Endodermal cell (in vitro differentiated cells): Measurements from ENCODE around the gene VEGFA. TPM values are rescaled to one million over a fixed set of nuclear protein-coding genes. Genes with fewer than 3 reads are reported as not detected.
A peak's percentile ranks its signal among the peaks of the same experiment; 100 is the strongest.

Experiments used
- DNase-seq: peaks from one replicate; pipeline ENCODE4 v3.0.0-alpha.2; 2017
- H3K27ac ChIP-seq: 2 replicates; pipeline ENCODE4 v1.5.1; 2013; ENCODE audit warnings: mild to moderate bottlenecking, low read depth, low read length, moderate library complexity
- H3K27me3 ChIP-seq: 2 replicates; pipeline ENCODE4 v1.6.1; 2013; ENCODE audit warnings: mild to moderate bottlenecking, low read length, moderate library complexity; ENCODE audit not compliant: insufficient read depth, control insufficient read depth, poor library complexity, severe bottlenecking
- H3K36me3 ChIP-seq: 2 replicates; pipeline ENCODE4 v1.7.0; 2013; ENCODE audit warnings: mild to moderate bottlenecking, low read length, moderate library complexity; ENCODE audit not compliant: control insufficient read depth, insufficient read depth
- H3K4me1 ChIP-seq: one replicate; pipeline ENCODE4 v1.7.0; 2013; ENCODE audit warnings: low read length; ENCODE audit not compliant: control insufficient read depth, insufficient read depth
- H3K4me3 ChIP-seq: 2 replicates; pipeline ENCODE4 v1.5.1; 2013; ENCODE audit warnings: mild to moderate bottlenecking, low read length, moderate library complexity
- H3K9ac ChIP-seq: 2 replicates; pipeline ENCODE4 v1.6.1; 2013; ENCODE audit warnings: mild to moderate bottlenecking, low read length, moderate library complexity; ENCODE audit not compliant: poor library complexity, severe bottlenecking; ENCODE audit errors: extremely low read depth
- H3K9me3 ChIP-seq: 2 replicates; pipeline ENCODE4 v1.6.1; 2013; ENCODE audit warnings: mild to moderate bottlenecking, low read length, moderate library complexity; ENCODE audit not compliant: control insufficient read depth
- H3K27ac Mint-ChIP-seq: 2 replicates; pipeline ENCODE4 v1.8.0; 2020; ENCODE audit warnings: mixed read lengths
- H3K27me3 Mint-ChIP-seq: 2 replicates; pipeline ENCODE4 v1.8.0; 2021; ENCODE audit warnings: mild to moderate bottlenecking, mixed read lengths; ENCODE audit not compliant: insufficient read depth
- H3K36me3 Mint-ChIP-seq: 2 replicates; pipeline ENCODE4 v1.8.0; 2020; ENCODE audit warnings: low read depth, mixed read lengths
- H3K4me1 Mint-ChIP-seq: 2 replicates; pipeline ENCODE4 v1.8.0; 2020; ENCODE audit warnings: mixed read lengths
- H3K4me3 Mint-ChIP-seq: 2 replicates; pipeline ENCODE4 v1.8.0; 2020; ENCODE audit warnings: mild to moderate bottlenecking, moderate library complexity, mixed read lengths
- H3K9me3 Mint-ChIP-seq: 2 replicates; pipeline ENCODE4 v1.8.0; 2020; ENCODE audit warnings: mild to moderate bottlenecking, mixed read lengths
- WGBS, 2 experiments: methylation state at CpG; one replicate each; pipeline versions ENCODE4 v1.1.5 to v1.1.7; 2013; ENCODE audit warnings: missing lambda C conversion rate in 2 of 2, mixed read lengths in 1 of 2; ENCODE audit not compliant: insufficient coverage in 1 of 2, insufficient read length in 1 of 2; 5-methylcytosine and 5-hydroxymethylcytosine counted together
- total RNA-seq, 2 donors: library from RNA; stranded (reverse); fragmentation: NEBNext Ultra II Directional in 1 of 2; extraction: Animal tissue kit (Norgen Biotek cat#: 25700) in 1 of 2; gene quantifications; 2 replicates in 1 of 2; 3 replicates in 1 of 2; pipeline ENCODE4 v1.2.1, GENCODE V29; 2021
- TF ChIP-seq, protein P1 (sequence below): fragments of 200-600 bp; sonication (generic); conservative IDR thresholded peaks from 2 replicates; pipeline ENCODE4 v1.5.0; 2021; ENCODE audit warnings: antibody characterized with exemption, mild to moderate bottlenecking

VEGFA gene
- total RNA-seq, 2 donors from 2014 or later = 163 to 254 TPM

DNA sequence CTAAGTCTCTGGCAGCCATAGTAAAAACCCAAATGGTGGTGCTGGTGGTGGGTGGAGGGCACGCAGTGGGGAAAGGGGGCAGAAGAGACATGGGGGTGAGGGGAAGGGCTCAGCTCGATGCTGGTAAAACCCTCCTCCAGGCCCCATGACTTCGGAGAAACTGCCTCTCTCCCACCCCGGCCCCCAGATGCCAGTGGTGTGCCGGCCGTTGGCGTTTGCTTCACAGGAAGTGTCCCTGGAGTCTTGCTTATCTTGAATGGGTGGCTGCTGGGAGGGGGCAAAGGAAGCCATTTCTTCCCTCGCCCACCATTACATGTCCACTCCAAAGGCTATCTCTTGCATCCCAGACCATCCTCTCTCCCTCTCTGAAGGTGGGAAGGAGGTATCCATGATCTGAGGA, 25.4 kb downstream of the VEGFA start:
- H3K4me3 Mint-ChIP-seq = no peak overlapping the region

GRCh38 chr6:43796168-43796567, 26.2 kb downstream of the VEGFA start:
- Mint-ChIP-seq H3K27ac (no peak overlapping the region), H3K27me3 (peaks cover 2% of the 10 kb centered on the region), H3K36me3 (no peaks in the 10 kb centered on the region), H3K4me1 (peaks cover 3% of the 10 kb centered on the region), H3K4me3 (no peak overlapping the region), H3K9me3 (no peaks in the 10 kb centered on the region)
- Histone ChIP-seq H3K9ac (no peak overlapping the region), H3K27me3 (no peaks in the 10 kb centered on the region), H3K27ac (no peak overlapping the region), H3K4me1 (no peaks in the 10 kb centered on the region), H3K4me3 (no peak overlapping the region), H3K9me3 (no peaks in the 10 kb centered on the region), H3K36me3 (no peaks in the 10 kb centered on the region)
- no peak for DNase-seq
- 87 to 100% methylated on average over 2 to 5 of the region's 5 CpGs for WGBS, 2 experiments
- TF ChIP-seq, protein P1, sequence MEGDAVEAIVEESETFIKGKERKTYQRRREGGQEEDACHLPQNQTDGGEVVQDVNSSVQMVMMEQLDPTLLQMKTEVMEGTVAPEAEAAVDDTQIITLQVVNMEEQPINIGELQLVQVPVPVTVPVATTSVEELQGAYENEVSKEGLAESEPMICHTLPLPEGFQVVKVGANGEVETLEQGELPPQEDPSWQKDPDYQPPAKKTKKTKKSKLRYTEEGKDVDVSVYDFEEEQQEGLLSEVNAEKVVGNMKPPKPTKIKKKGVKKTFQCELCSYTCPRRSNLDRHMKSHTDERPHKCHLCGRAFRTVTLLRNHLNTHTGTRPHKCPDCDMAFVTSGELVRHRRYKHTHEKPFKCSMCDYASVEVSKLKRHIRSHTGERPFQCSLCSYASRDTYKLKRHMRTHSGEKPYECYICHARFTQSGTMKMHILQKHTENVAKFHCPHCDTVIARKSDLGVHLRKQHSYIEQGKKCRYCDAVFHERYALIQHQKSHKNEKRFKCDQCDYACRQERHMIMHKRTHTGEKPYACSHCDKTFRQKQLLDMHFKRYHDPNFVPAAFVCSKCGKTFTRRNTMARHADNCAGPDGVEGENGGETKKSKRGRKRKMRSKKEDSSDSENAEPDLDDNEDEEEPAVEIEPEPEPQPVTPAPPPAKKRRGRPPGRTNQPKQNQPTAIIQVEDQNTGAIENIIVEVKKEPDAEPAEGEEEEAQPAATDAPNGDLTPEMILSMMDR = no peak

More for the DNA sequence above, 25.4 kb downstream of the VEGFA start:
- Histone ChIP-seq H3K9ac (no peak overlapping the region), H3K4me3 (no peak overlapping the region), H3K4me1 (no peaks in the 10 kb centered on the region), H3K9me3 (no peaks in the 10 kb centered on the region), H3K27me3 (no peaks in the 10 kb centered on the region), H3K27ac (no peak overlapping the region), H3K36me3 (no peaks in the 10 kb centered on the region)
- Mint-ChIP-seq H3K4me1 (peaks cover 3% of the 10 kb centered on the region), H3K36me3 (no peaks in the 10 kb centered on the region), H3K27ac (no peak overlapping the region), H3K27me3 (peaks cover 2% of the 10 kb centered on the region), H3K9me3 (no peaks in the 10 kb centered on the region)
- 97% methylated on average over 8 of the region's 8 CpGs; no CpG with 5 or more reads in 1 of the 2 experiments for WGBS, 2 experiments
- no peak for DNase-seq
- TF ChIP-seq, protein P1 = no peak

DNA sequence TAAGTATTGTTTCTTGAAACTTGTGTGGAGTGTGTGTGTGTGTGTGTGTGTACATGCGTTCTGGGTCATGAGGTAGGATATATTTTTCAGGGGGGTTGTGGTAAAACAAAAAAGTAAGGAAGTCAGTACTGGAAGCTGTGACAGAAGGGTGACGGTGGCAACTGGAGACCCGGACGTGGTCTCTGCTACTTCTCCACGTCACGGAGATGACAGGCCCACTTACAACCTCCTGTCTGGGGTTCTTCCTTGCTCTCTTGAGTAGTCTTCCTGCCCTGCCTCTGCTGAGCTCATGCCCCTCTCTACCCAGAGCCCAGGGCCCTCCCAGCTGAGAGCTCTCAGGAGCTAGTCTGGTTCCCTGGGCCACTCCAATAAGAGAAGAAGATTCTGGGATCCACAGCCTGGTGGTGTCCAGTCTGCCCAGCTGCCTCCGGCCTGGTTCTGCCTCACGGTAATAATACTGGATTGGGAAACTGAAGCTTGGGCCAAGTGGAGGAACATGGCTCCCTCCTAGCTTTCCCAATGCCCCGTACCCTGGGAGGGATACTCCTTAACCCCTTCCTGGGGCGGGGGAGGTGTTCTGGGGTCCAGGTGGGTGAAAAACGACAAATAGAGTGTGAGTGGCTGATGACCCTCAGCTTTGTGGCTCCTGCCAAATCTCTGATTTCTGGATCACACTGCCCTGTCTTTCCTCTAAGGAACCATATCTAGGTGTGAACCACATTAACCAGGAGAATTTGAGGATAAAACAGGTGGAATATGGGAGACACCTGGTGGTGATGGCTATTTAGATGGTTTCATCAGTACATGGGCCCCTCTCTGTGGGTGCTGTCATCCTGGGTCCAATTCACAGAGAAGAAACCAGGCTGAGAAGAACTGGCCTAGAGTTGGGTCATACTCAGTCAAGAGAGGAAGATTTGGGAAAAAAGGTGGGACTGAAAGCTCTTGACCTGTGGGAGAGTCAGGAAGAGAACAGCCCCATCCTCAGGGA, 27.2 kb downstream of the VEGFA start:
- Histone ChIP-seq H3K27ac (no peak overlapping the region), H3K9ac (no peak overlapping the region), H3K27me3 (no peaks in the 10 kb centered on the region), H3K4me3 (no peak overlapping the region), H3K9me3 (no peaks in the 10 kb centered on the region), H3K36me3 (no peaks in the 10 kb centered on the region), H3K4me1 (no peaks in the 10 kb centered on the region)
- no peak for DNase-seq
- no peaks in the 10 kb centered on the region for H3K36me3 Mint-ChIP-seq
- TF ChIP-seq, protein P1 = peak; percentile 32
- WGBS, 2 experiments = 94 to 100% methylated on average over 6 to 11 of the region's 11 CpGs
- H3K27me3 Mint-ChIP-seq = no peaks in the 10 kb centered on the region
- no peak overlapping the region for H3K27ac Mint-ChIP-seq
- no peak overlapping the region for H3K4me3 Mint-ChIP-seq
- peaks cover 5% of the 10 kb centered on the region for H3K4me1 Mint-ChIP-seq
- no peaks in the 10 kb centered on the region for H3K9me3 Mint-ChIP-seq
